ENCODE results near the gene CUX1. TPM values are rescaled to one million over a fixed set of nuclear protein-coding genes. Genes with fewer than 3 reads are reported as not detected.

CUX1 gene
- total and polyA plus RNA-seq, 2 donors (not counting 1 experiment from before 2014, with no cell fraction given) = 10.8 to 86.5 TPM

DNA sequence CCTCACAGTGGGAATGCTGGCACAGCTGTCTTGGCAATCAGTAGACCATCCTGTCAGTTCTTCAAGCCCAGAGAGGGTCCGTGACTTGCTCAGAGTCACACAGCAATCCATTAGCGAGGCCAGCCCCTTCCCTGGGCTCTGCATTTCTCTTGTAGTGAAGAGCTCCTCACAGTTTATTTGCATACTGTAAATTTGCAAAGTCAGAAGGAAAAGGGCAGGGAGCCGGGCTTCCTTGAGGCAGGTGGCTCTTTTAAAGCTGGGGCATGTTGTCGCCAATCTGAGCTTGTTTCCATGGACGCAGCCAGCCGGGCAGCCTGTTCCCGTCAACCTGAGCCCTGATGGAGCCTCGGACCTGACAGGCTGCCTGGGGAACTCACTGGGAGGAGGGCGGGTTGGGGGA is 123.4 kb downstream of the CUX1 start:
- no peak overlapping the region for H3K27ac ChIP-seq (ENCODE audit: low read length in 2 of 2)
- intact Hi-C loops (cut with micrococcal nuclease) = no loop called here
- Mint-ChIP-seq H3K4me3 (no peak overlapping the region), H3K27ac (no peak overlapping the region), H3K9me3 (ENCODE audit: insufficient read depth) (no peaks in the 10 kb centered on the region), H3K27me3 (no peaks in the 10 kb centered on the region), H3K4me1 (peaks cover 26% of the 10 kb centered on the region)
- TF ChIP-seq EZH2 (IDR thresholded peaks at IDR 0.05; ENCODE audit: borderline replicate concordance, insufficient read depth, low read depth, low read length, poor library complexity, severe bottlenecking) = no peak
- TF ChIP-seq, protein P1, sequence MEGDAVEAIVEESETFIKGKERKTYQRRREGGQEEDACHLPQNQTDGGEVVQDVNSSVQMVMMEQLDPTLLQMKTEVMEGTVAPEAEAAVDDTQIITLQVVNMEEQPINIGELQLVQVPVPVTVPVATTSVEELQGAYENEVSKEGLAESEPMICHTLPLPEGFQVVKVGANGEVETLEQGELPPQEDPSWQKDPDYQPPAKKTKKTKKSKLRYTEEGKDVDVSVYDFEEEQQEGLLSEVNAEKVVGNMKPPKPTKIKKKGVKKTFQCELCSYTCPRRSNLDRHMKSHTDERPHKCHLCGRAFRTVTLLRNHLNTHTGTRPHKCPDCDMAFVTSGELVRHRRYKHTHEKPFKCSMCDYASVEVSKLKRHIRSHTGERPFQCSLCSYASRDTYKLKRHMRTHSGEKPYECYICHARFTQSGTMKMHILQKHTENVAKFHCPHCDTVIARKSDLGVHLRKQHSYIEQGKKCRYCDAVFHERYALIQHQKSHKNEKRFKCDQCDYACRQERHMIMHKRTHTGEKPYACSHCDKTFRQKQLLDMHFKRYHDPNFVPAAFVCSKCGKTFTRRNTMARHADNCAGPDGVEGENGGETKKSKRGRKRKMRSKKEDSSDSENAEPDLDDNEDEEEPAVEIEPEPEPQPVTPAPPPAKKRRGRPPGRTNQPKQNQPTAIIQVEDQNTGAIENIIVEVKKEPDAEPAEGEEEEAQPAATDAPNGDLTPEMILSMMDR (IDR thresholded peaks at IDR 0.05) = no peak
- DNase-seq (no peak), ATAC-seq (ENCODE audit: low read depth) (no peak)
- H3K36me3 ChIP-seq (replicated peaks in 1 of 2; ENCODE audit: control extremely low read depth in 1 of 2, control insufficient read depth in 1 of 2, extremely low read depth in 1 of 2, insufficient read depth in 2 of 2, low read length in 1 of 2) = peaks cover 0 to 2% of the 10 kb centered on the region in 2 experiments
- ChIA-PET POLR2A (no interaction called here), CTCF (interaction anchor here (1.2 kb wide), 1 partner anchor 129 kb away, joined by 3 read pairs; no protein-coding TSS in a partner anchor)
- peaks cover 6 to 16% of the 10 kb centered on the region in 2 donors for H3K4me1 ChIP-seq (ENCODE audit: control insufficient read depth in 2 of 2, insufficient read depth in 2 of 2, low read length in 2 of 2)
- no peak overlapping the region for H3K4me3 ChIP-seq (ENCODE audit: control extremely low read depth in 1 of 5, extremely low read depth in 1 of 5, insufficient read depth in 1 of 5, low read depth in 2 of 5, low read length in 4 of 5)
- H3K27me3 ChIP-seq (replicated peaks in 1 of 4; ENCODE audit: control extremely low read depth in 1 of 4, control insufficient read depth in 3 of 4, insufficient read depth in 4 of 4, low read length in 3 of 4) = no peaks in the 10 kb centered on the region
- H4K20me1 ChIP-seq (ENCODE audit: control insufficient read depth, insufficient read depth, low read length, poor library complexity, severe bottlenecking) = peaks cover 34% of the 10 kb centered on the region
- no peak overlapping the region for H3K9ac ChIP-seq (ENCODE audit: low read length)
- peaks cover 0 to 3% (median 0%) of the 10 kb centered on the region in 3 donors for H3K9me3 ChIP-seq (ENCODE audit: control extremely low read depth in 1 of 3, control insufficient read depth in 2 of 3, insufficient read depth in 1 of 3, low read length in 2 of 3)
- H3K79me2 ChIP-seq (ENCODE audit: control insufficient read depth, insufficient read depth, low read length) = peaks cover 53% of the 10 kb centered on the region
- WGBS (ENCODE audit: insufficient coverage) = 76% methylated on average over 8 of the region's 9 CpGs
- H2AFZ ChIP-seq (ENCODE audit: insufficient read depth, low read depth, low read length, poor library complexity, severe bottlenecking) = no peak overlapping the region
- H3K4me2 ChIP-seq (replicated peaks; ENCODE audit: low read depth, low read length, poor library complexity, severe bottlenecking) = no peak overlapping the region

DNA sequence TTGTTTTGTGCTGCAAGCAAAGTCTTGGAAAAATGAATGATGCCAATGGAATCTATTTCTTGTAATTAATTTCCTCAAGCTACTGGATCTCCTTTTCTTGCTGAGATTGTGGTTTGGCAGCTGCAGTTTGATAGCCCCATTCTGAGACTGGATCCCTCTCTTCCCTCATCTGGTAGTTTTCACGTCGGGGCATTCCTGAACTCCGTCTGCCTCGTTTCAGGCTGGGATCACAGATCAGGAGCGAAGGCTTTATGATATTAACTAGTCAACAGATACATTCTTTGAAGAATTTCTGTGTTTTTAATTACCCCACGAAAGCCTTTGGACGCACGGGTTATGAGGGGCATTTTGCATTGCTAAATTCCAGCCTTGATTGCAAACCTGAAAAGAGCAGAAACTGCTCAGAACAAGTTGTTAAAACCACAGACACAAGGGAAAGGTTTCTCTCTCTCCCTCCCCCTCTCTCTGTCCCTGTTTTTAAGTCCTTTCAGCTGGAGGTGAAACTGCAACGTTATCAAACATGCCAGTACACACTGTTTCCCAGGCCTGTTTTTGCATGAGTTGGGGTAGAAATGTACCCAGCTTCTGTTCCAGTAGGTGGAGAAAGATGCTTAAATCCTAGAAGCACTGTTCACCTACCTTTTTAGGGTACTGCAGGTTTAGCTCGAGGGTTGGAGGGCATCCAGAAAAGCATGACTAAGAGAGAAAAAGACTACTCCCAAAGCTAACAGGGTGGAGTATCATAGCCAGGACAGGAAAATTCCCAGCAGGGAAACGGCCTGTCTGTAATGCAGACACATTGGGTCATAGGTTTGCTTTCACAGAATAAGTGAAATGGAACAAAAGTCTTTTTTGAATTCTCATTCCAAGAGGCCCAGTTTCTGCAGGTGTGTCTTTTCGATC is 124.3 kb downstream of the CUX1 start:
- peaks cover 20% of the 10 kb centered on the region for H3K4me1 Mint-ChIP-seq
- CTCF ChIA-PET = interaction anchor here (1.2 kb wide), 1 partner anchor 130 kb away, joined by 3 read pairs; no protein-coding TSS in a partner anchor
- Histone ChIP-seq H3K27me3 (replicated peaks in 1 of 4; ENCODE audit: control extremely low read depth in 1 of 4, control insufficient read depth in 3 of 4, insufficient read depth in 4 of 4, low read length in 3 of 4) (no peaks in the 10 kb centered on the region), H3K27ac (ENCODE audit: low read length in 2 of 2) (no peak overlapping the region), H3K9me3 (ENCODE audit: control extremely low read depth in 1 of 3, control insufficient read depth in 2 of 3, insufficient read depth in 1 of 3, low read length in 2 of 3) (peaks cover 0 to 3% (median 0%) of the 10 kb centered on the region in 3 donors), H3K79me2 (ENCODE audit: control insufficient read depth, insufficient read depth, low read length) (peaks cover 61% of the 10 kb centered on the region), H2AFZ (ENCODE audit: insufficient read depth, low read depth, low read length, poor library complexity, severe bottlenecking) (no peak overlapping the region), H3K36me3 (replicated peaks in 1 of 2; ENCODE audit: control extremely low read depth in 1 of 2, control insufficient read depth in 1 of 2, extremely low read depth in 1 of 2, insufficient read depth in 2 of 2, low read length in 1 of 2) (peaks cover 0 to 2% of the 10 kb centered on the region in 2 experiments), H3K9ac (ENCODE audit: low read length) (no peak overlapping the region), H3K4me3 (ENCODE audit: control extremely low read depth in 1 of 5, extremely low read depth in 1 of 5, insufficient read depth in 1 of 5, low read depth in 2 of 5, low read length in 4 of 5) (no peak overlapping the region), H3K4me2 (replicated peaks; ENCODE audit: low read depth, low read length, poor library complexity, severe bottlenecking) (no peak overlapping the region), H3K4me1 (ENCODE audit: control insufficient read depth in 2 of 2, insufficient read depth in 2 of 2, low read length in 2 of 2) (peaks cover 4 to 10% of the 10 kb centered on the region in 2 donors), H4K20me1 (ENCODE audit: control insufficient read depth, insufficient read depth, low read length, poor library complexity, severe bottlenecking) (peaks cover 28% of the 10 kb centered on the region)
- DNase-seq (no peak), ATAC-seq (ENCODE audit: low read depth) (no peak)
- no peaks in the 10 kb centered on the region for H3K9me3 Mint-ChIP-seq (ENCODE audit: insufficient read depth)
- WGBS (ENCODE audit: insufficient coverage) = 59% methylated on average over 3 of the region's 12 CpGs
- H3K27ac Mint-ChIP-seq = no peak overlapping the region
- no peak for TF ChIP-seq EZH2 (IDR thresholded peaks at IDR 0.05; ENCODE audit: borderline replicate concordance, insufficient read depth, low read depth, low read length, poor library complexity, severe bottlenecking)
- TF ChIP-seq, protein P1 (IDR thresholded peaks at IDR 0.05) = no peak
- POLR2A ChIA-PET = interaction anchor here (0.5 kb wide), 1 partner anchor 1523 kb away, joined by 3 read pairs; no protein-coding TSS in a partner anchor
- H3K4me3 Mint-ChIP-seq = no peak overlapping the region
- intact Hi-C loops (cut with micrococcal nuclease) = no loop called here
- no peaks in the 10 kb centered on the region for H3K27me3 Mint-ChIP-seq
